ENCODE data around the gene RUBCNL.

RUBCNL gene

DNA sequence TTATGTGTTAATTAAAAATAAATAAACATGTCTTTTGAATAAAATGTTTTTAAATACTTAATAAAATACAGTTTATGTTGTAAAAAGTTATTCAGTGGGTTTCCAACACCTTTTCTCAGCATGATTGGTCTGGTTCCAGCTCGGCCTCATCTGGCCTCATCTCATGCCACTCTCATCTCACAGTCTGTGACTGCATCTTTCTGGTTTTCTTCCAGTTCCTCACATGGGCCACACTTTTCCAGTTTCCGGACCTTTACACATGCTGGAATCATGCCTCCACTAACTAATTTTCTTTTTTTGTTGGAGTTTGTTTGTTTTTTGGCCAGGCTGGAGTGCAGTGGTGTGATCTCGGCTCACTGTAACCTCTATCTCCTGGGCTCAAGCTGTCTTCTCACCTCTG lies 82.5 kb downstream of the RUBCNL start:
- no peak for DNase-seq (ENCODE audit: low spot score)

DNA sequence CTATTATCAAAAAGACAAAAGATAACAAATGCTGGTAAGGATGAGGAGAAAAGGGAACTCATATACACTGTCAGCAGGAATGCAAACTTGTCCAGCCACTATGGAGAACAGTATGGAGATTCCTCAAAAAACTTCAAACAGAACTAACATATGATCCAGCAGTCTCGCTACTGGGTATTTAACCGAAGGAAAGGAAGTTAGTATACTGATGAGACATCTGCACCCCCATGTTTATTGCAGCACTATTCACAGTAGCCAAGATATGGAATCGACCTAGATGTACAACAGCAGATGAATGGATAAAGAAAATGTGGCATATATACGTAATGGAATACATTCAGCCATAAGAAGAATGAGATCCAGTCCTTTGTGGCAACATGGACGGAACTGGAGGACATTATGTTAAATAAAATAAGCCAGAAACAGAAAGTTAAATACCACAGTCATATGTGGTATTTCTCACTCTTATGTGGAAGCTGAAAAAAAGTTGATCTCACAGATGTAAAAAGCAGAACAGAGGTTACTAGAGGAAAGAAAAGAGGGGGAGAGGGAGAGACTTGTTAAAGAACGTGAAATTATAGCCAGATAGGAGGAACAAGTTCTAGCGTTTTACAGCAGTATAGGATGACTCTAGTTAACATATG lies 83.2 kb downstream of the RUBCNL start:
- no peak for DNase-seq (ENCODE audit: low spot score)

DNA sequence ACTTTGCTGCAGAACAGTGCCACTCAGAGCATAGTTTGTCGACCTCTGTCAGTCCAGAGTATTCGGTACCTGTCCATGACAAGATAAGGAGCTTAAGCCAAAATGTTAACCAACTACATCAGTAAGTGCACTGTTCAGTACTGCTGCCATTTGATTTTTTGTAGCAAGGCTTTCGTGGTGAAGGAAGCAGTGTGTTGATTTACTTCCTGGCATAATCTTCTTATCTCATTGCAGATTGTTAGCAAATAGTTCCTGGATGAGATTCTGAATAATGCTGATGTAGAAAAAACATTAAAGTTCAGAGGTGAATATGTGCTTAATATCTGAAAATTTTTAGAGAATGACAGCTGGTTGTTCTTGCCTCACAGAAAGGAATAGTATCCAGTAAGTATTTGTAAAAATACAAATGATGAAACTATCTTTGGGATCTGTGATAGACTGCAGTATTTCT lies 89.7 kb downstream of the RUBCNL start:
- no peak for DNase-seq (ENCODE audit: low spot score)

DNA sequence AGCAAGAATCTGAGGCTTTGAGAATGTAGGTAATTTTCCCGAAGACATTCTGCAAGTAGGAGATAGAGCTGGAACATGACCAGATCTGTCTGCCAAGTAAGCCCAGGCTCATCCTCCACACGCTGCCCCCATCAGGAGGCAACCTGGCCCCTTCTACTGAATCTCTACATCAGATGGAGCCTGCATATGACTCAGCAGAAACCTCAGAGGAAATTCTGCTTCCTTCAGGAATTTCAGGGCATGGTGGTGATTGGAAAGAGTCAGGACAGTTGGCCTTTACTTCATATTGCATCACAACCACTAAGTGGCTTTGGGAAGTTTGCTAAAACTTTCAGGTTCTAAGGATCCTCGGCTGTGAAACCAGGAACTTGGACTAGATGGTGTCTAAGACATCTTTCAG lies 90.1 kb downstream of the RUBCNL start:
- DNase-seq (ENCODE audit: low spot score) = peak; percentile 46

DNA sequence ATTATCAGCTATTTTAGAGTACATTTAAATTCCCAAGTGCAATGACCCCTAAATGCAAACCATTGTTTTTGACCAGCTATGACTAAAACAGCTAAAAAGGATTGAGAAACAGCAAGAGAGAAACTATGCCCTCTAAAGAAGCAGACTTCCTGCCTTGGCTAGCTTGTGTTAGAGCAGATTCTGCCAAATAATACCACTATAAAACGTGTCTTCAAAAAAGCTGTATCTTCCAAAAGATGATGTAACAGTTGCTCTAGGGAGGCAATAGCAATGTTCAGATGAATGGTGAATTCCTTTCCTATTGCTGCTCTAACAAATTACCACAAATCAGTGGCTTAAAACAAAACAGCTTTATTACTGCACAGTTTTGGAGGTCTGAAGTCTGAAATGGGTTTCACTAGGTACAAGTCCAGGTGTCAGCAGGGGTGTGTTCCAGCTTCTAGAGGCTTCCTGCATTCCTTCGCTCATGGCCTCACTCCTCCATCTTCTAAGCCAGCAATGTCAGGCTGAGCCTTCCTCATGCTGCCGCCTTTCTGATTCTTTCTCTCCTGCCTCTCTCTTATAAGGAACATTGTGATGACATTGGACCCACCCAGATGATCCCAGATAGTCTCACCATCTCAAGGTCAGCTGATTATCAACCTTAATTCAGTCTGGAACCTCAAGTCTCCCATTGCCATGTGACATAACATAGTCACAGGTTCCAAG lies 90.8 kb downstream of the RUBCNL start:
- peak; percentile 33 for DNase-seq (ENCODE audit: low spot score)

DNA sequence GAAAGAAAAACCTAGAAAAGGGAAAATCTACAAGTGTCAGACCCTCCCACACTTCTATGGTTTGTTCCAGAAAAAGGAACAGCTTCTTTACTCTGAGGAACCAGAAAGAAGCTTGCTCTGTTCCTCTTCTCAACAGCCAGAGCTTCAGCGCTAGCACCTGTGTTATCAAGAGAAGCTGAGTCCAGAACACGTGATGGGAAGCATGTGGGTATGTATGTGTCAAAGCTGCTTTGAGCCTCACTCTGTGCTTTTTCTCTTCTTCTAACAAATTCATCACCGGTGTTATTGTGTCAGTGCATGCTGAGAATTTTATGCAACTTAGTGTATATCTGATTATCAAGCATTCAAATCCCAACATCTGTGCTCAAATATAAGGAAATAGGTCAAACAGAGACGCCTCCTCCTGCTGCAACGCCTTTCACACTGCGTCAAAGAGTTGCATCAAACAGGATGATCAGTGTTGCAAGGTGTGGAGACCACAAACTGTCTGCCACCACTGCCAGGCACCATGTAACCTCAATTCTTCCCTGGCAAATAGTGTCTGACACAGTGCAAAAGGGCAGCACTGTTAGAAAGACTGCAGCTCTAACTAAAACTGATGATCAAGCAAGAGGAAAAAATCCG lies 91.4 kb downstream of the RUBCNL start:
- no peak for DNase-seq (ENCODE audit: low spot score)

DNA sequence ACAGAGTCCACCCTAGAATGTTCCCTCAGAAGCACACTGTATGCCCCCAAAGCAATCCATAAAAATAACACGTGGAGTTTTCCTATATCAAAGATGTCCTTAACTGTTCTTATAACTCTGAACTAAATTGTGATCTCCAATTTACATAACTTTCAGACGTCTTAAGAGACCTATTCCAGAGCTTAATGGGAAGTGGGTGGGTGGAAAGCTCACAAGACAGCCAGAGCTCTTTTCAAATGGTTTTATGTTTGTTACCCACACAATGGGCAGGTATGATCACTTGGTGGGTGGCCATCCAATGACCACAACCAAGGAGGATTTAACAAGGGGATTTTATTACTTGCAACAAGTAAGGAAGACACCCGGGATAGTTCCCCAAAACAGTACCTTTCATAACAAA lies 93.6 kb downstream of the RUBCNL start:
- no peak for DNase-seq (ENCODE audit: low spot score)

Measured in kidney capillary endothelial cell (primary cell).